Mesodermal cell (in vitro differentiated cells): ENCODE measurements around the gene SUSD4.
A peak's percentile ranks its signal among the peaks of the same experiment; 100 is the strongest.

Experiments used
- H3K27ac ChIP-seq: 2 replicates; pipeline ENCODE4 v1.7.0; 2013; ENCODE audit warnings: mild to moderate bottlenecking, low read depth, low read length, moderate library complexity; ENCODE audit not compliant: severe bottlenecking
- H3K36me3 ChIP-seq: 2 replicates; pipeline ENCODE4 v1.7.1; 2013; ENCODE audit warnings: mild to moderate bottlenecking, low read length, moderate library complexity; ENCODE audit not compliant: control insufficient read depth, insufficient read depth
- H3K4me1 ChIP-seq: one replicate; pipeline ENCODE4 v1.7.1; 2013; ENCODE audit warnings: mild to moderate bottlenecking, low read length; ENCODE audit not compliant: insufficient read depth, control insufficient read depth, poor library complexity, severe bottlenecking
- H3K4me3 ChIP-seq: 2 replicates; pipeline ENCODE4 v1.7.0; 2013; ENCODE audit warnings: low read length, control low read depth, mild to moderate bottlenecking; ENCODE audit not compliant: insufficient read depth, poor library complexity, severe bottlenecking; ENCODE audit errors: extremely low read depth
- H3K9me3 ChIP-seq: 2 replicates; pipeline ENCODE4 v1.7.1; 2013; ENCODE audit warnings: mild to moderate bottlenecking, low read length, moderate library complexity; ENCODE audit not compliant: control insufficient read depth
- WGBS, 2 experiments: methylation state at CpG; one replicate each; pipeline ENCODE4 v1.1.5; 2013; ENCODE audit warnings: missing lambda C conversion rate in 2 of 2; ENCODE audit not compliant: insufficient coverage in 2 of 2; 5-methylcytosine and 5-hydroxymethylcytosine counted together

SUSD4 gene

DNA sequence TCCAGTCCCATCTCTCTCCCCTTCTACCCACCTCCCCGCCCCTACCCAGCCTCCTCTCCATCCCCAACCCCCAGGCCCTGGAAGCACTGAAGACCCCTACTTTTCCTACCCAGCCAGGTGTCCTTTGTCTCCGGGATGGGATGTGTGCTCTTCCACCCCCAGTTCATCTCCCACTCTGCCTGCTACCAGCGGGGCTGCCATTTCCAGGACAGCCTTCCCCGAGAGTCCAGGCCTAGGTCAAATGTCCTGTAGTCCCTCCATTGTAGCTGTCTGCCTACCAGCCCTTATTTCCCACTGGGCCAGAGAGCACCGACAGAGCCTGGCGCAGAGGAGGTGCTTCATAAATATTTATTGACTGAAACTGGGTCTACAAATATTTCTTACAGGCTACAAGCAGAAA is 148.9 kb downstream of the SUSD4 start:
- H3K9me3 ChIP-seq = peaks cover 11% of the 10 kb centered on the region
- no peak overlapping the region for H3K27ac ChIP-seq
- WGBS, 2 experiments = 88 to 94% methylated on average over 3 of the region's 6 CpGs
- H3K36me3 ChIP-seq = no peaks in the 10 kb centered on the region
- H3K4me3 ChIP-seq = no peak overlapping the region
- H3K4me1 ChIP-seq = peaks cover 10% of the 10 kb centered on the region

- Histone ChIP-seq H3K9me3 (peaks cover 8% of the 10 kb centered on the region), H3K4me1 (peaks cover 15% of the 10 kb centered on the region), H3K36me3 (no peaks in the 10 kb centered on the region), H3K27ac (no peak overlapping the region), H3K4me3 (no peak overlapping the region)
- 86 to 96% methylated on average over 4 to 5 of the region's 5 CpGs for WGBS, 2 experiments
Measured at GRCh38 chr1:223214261-223214807, 149.6 kb downstream of the SUSD4 start.

DNA sequence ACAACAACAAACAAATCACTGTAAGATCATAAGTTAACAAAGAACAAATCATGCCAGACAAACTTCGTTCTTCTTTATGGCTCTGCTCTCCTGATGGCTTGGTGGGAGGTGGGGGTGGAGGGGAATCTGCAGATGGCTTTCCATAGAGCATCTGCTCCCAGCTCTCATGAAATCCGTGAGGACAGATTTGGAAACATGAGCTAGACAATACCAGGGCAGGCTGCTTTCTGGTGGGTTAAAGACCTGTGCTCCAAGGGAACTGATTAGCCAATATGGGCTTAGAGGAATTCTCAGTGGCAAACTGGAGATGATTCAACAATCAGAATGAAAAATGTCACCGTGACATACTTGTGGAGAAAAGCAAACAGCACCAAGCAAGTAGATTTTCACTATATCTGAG is 151.5 kb downstream of the SUSD4 start:
- Histone ChIP-seq H3K4me1 (peaks cover 30% of the 10 kb centered on the region), H3K9me3 (no peaks in the 10 kb centered on the region), H3K4me3 (no peak overlapping the region), H3K36me3 (no peaks in the 10 kb centered on the region), H3K27ac (no peak overlapping the region)
- 71 to 94% methylated on average over 1 to 2 of the region's 3 CpGs for WGBS, 2 experiments

DNA sequence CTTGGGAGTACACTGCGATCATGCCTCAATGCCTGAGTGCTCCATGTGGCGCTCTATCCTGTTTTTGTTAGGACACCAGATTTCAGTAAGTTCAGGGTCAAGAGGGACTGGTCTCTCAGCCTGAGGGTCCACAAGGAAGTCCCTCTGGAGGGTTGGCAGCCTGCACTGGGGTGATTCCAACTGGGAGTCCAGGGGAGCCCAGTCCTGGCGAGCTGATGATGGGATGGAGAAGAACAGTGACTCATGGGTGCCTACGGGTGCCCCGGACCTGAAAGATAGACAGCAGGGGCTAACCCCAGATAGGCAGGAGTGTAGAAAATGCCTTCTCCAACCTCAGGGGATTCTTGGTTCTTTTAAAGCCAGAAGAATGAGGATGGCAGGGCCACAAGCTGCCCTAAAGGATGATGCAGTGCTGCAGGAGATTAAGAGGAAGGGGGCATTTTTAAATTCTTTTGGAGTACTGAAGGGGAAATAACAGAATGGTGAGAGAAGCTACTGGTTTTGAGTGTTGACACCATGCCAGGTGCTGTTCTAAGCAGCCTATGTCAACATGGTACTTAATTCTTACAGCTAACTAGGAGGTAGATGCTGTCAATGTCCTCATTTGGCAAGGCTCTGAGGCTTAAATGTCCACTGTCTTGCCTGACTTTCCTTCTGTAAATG is 152.5 kb downstream of the SUSD4 start:
- Histone ChIP-seq H3K27ac (no peak overlapping the region), H3K36me3 (no peaks in the 10 kb centered on the region), H3K9me3 (no peaks in the 10 kb centered on the region), H3K4me1 (peaks cover 31% of the 10 kb centered on the region), H3K4me3 (no peak overlapping the region)
- 85 to 93% methylated on average over 5 of the region's 5 CpGs for WGBS, 2 experiments

- Histone ChIP-seq H3K9me3 (no peaks in the 10 kb centered on the region), H3K4me3 (no peak overlapping the region), H3K36me3 (no peaks in the 10 kb centered on the region), H3K4me1 (peaks cover 31% of the 10 kb centered on the region), H3K27ac (no peak overlapping the region)
- 100% methylated on average over 2 of the region's 3 CpGs for WGBS, 2 experiments
Measured at GRCh38 chr1:223210788-223211120, 153.2 kb downstream of the SUSD4 start.

DNA sequence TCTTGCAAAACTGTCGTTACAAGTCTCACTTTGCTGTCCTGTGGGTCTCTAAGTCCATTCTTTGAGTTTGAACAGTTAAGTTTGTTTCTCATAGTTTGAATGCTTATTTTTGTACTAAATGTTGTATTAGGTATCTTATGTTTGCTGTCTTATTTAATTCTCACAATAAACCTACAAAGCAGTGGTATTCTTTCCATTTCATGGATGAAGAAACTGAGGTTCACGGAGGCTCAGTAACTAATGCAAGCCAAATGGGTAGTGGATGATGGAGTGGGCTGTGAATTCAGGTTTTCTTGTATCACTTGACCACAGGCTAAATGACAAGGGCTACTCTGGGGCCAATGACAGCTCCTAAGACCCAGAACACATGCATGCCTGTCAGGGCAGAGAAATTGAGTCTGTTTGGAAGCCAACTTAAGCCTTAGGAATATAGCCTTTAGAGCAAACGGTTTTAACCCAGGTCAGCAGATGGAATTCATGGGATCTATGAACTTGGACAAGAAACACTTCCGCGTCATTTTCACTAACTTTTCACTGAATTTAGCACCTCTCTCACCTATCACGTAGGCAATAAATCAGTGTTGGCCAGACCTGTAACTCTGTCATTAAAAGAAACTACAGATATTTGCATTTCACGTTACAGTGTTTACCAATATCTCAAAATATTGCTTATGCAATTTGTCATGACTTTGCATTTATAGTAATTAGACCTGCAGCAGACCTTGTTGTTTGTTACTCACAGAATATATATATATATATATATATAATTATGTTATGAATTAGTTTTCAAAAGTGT is 153.8 kb downstream of the SUSD4 start:
- Histone ChIP-seq H3K36me3 (no peaks in the 10 kb centered on the region), H3K27ac (no peak overlapping the region), H3K4me1 (peaks cover 31% of the 10 kb centered on the region), H3K4me3 (no peak overlapping the region), H3K9me3 (no peaks in the 10 kb centered on the region)
- WGBS, 2 experiments = 90 to 95% methylated on average over 5 of the region's 7 CpGs

DNA sequence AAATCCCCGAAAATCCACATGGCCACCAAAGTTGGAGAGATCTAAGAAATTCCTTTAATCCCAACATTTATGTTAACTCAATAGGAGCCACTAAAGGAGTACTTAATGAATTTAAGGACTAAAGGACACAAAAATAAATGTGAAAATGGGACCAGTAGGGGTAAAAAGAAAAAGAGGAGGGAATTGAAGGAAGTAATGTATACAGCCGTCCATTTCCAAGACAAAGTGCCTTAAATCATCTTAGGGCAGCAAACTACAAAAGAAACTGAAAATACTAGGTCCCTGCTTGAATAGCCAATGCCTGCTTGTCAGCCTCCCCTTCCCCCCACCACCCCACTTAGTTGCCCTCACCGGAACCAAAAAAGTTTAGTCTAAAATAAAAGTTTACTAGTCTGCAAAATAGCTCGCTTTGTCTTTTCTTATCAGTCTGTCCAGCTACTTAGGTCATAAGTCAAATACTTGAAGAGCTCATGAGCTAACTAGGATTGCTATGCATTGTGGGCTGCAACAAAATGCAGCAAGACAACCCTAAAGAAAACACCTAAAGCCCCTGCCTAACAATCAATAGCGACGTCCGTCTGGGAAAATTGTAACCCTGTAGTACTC is 154.6 kb downstream of the SUSD4 start:
- no peaks in the 10 kb centered on the region for H3K9me3 ChIP-seq
- H3K27ac ChIP-seq = peak overlapping the region; percentile 0
- 94% methylated on average over 6 of the region's 7 CpGs; no CpG with 5 or more reads in 1 of the 2 experiments for WGBS, 2 experiments
- H3K4me3 ChIP-seq = no peak overlapping the region
- peaks cover 31% of the 10 kb centered on the region for H3K4me1 ChIP-seq
- H3K36me3 ChIP-seq = no peaks in the 10 kb centered on the region

GRCh38 chr1:223208164-223209076 is 155.6 kb downstream of the SUSD4 start:
- Histone ChIP-seq H3K27ac (peak overlapping the region; percentile 41), H3K4me1 (peaks cover 31% of the 10 kb centered on the region), H3K4me3 (no peak overlapping the region), H3K9me3 (no peaks in the 10 kb centered on the region), H3K36me3 (no peaks in the 10 kb centered on the region)
- 78% methylated on average over 5 to 8 of the region's 13 CpGs for WGBS, 2 experiments

DNA sequence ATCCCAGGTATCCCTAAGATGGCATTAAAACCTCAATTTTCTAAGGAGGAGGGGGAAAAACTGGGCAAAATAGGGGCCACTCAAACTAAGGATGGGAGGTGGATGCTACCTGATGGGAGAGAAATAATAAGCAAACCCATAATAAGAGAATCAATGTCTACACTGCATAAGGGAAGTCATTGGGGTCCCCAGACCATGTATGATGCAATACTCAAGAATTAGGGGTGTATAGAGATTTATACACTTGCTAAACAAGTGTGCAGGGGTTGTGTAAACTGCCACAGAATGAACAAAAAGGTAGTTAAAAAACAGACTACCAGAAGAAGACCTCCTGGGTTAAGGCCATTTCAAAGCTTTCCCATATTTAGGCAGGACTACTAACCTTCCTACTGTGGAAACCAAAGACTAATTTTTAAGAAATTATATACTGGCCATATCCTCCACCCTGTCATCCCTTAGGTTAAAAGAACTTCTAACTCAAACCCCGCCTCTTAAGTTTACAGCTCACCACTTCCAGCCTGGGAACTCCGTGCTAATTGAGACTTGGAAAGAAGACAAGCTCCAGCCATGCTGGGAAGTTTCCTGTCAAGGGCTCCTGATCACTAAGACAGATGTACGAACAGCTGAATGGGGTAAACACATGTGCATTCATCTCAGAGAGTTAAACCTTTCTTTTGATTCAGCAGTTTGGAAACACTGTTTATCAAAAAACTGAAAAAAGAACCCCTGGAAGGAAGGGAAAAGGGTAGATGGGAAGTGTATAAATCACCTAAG is 156.5 kb downstream of the SUSD4 start:
- H3K9me3 ChIP-seq = no peaks in the 10 kb centered on the region
- peak overlapping the region; percentile 41 for H3K27ac ChIP-seq
- no peaks in the 10 kb centered on the region for H3K36me3 ChIP-seq
- H3K4me1 ChIP-seq = peaks cover 29% of the 10 kb centered on the region
- WGBS, 2 experiments = 62 to 68% methylated on average over 2 to 3 of the region's 3 CpGs
- H3K4me3 ChIP-seq = no peak overlapping the region
